IPS-NIHi7 (cell line): ENCODE results near the gene SIGLEC15.
A peak's percentile ranks its signal among the peaks of the same experiment; 100 is the strongest.

ENCODE experiments used
- DNase-seq: peaks from one replicate; pipeline ENCODE4 v3.0.0; 2012; ENCODE audit warnings: mixed read lengths; ENCODE audit errors: extremely low spot score

SIGLEC15 gene

GRCh38 chr18:45879681-45880655, 54.5 kb downstream of the SIGLEC15 start:
- peak; percentile 93 for DNase-seq

- DNase-seq = no peak
Observed at GRCh38 chr18:45880876-45881558, 55.5 kb downstream of the SIGLEC15 start.

- DNase-seq = no peak
Observed at GRCh38 chr18:45887585-45887984, 62.1 kb downstream of the SIGLEC15 start.

- DNase-seq = no peak
Observed at GRCh38 chr18:45889419-45890064, 64.1 kb downstream of the SIGLEC15 start.

GRCh38 chr18:45890606-45891005, 65.1 kb downstream of the SIGLEC15 start:
- DNase-seq = no peak

- no peak for DNase-seq
Observed at GRCh38 chr18:45891806-45892205, 66.3 kb downstream of the SIGLEC15 start.
